Breast epithelium (tissue), 3 donors: ENCODE results near the gene CFAP100.

Experiments used
- CTCF ChIP-seq, 3 donors: fragments of 450-650 bp; IDR thresholded peaks; one replicate each; pipeline ENCODE4 v1.5.1; 2016 to 2017; ENCODE audit warnings: antibody characterized with exemption in 3 of 3, mild to moderate bottlenecking in 3 of 3, moderate library complexity in 3 of 3
- POLR2AphosphoS5 ChIP-seq, 3 donors: sonication (generic); formaldehyde crosslinking; IDR thresholded peaks; one replicate each; pipeline ENCODE4 v1.6.1; 2017; ENCODE audit warnings: antibody characterized with exemption in 3 of 3

- TF ChIP-seq CTCF (IDR thresholded peaks at IDR 0.05) = no peak
- no peak for TF ChIP-seq POLR2AphosphoS5 (IDR thresholded peaks at IDR 0.05)
Observed at GRCh38 chr3:126442094-126442855, 47.6 kb downstream of the CFAP100 start.
